Measurements from ENCODE around the gene AGAP2. TPM values are rescaled to one million over a fixed set of nuclear protein-coding genes. Genes with fewer than 3 reads are reported as not detected.

AGAP2 gene
- total RNA-seq, 1 donor from 2014 or later: 1.4 TPM

DNA sequence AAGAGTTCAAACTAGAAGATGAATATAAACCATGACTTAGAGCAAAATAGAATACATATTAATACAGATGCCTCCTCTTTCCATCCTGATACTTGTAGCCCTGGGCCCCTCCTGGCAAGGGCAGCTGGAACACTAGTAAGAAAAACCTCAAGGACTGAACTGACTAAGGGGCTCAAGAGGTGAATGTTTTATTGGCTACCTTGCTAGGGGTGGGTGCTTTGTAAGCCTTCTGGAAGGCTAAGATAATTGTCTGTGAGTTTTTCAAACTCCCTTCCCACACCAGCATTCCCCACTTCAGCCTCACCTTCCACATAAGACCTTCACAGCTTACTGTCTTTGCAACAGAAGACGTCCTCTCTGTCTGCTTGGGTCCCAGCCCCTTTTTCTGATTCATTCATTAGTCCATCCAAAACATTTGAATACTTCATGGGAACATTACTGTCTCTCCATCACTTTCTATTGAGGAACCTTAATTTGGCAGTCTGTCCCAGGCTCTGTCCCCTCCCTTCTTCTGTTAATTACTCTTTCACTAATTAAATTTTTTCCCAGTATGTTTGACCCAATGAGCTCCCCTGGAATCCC, 15.3 kb upstream of the AGAP2 start:
- DNase-seq (ENCODE audit: low spot score): no peak

- no peak for DNase-seq (ENCODE audit: low spot score)
Observed at GRCh38 chr12:57752668-57753000, 14.1 kb upstream of the AGAP2 start.

- DNase-seq (ENCODE audit: low spot score): peak; percentile 100
Observed at GRCh38 chr12:57751788-57752667, 13.5 kb upstream of the AGAP2 start, which contains the start of gene CDK4. TSS of gene CDK4 (minus strand) at chr12:57752310. CDS start at chr12:57751717, 593 bp downstream.

DNA sequence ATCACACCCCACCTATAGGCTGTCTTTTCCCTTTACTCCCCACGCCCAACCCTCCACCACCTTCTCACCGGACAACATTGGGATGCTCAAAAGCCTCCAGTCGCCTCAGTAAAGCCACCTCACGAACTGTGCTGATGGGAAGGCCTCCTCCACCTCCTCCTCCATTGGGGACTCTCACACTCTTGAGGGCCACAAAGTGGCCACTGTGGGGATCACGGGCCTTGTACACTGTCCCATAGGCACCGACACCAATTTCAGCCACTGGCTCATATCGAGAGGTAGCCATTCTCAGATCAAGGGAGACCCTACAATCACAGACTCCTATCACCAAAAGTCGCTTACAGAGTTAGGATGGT, 12.9 kb upstream of the AGAP2 start:
- DNase-seq (ENCODE audit: low spot score): no peak

DNA sequence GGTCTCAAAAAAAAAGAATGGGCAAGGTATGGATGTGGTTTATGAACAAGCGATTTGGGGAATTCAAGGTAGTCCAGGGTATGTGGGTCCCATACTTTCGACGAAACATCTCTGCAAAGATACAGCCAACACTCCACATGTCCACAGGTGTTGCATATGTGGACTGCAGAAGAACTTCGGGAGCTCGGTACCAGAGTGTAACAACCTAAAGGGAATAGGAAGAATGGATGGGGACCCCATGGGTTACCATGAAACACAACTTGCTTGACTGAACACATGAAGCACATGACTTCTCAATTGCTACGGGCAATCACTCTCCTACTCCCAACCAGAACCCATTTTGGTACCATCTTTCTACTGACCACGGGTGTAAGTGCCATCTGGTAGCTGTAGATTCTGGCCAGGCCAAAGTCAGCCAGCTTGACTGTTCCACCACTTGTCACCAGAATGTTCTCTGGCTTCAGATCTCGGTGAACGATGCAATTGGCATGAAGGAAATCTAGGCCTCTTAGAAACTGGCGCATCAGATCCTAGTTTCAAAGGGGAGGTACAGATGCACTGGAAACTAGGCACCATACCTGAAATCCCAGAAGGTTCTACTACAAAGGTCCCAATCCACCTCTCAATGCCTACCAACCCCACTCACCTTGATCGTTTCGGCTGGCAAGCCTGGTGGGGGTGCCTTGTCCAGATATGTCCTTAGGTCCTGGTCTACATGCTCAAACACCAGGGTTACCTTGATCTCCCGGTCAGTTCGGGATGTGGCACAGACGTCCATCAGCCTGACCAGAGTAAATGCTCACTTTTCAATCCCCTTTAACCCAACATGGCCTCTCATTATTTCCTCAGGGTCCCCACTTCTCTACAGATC, 12.3 kb upstream of the AGAP2 start:
- DNase-seq (ENCODE audit: low spot score): no peak

DNA sequence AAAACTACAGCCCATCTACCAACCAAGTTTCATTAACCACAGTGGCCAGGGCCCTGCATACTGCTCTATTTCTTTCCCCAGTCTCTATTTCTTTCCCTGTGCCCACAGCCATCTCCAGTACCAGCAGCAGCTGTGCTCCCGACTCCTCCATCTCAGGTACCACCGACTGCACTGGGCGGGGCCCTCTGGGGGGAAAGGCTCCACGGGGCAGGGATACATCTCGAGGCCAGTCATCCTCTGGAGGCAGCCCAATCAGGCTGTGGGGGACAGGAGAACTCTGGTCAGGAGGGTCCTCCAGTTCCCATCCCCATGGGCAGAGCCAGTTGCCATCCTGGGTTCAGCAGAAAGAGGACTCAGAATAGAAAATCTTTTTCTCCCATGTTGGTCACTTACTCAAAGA, 10.5 kb upstream of the AGAP2 start:
- DNase-seq (ENCODE audit: low spot score): no peak

GRCh38 chr12:57746025-57746424, 7.5 kb upstream of the AGAP2 start:
- no peak for DNase-seq (ENCODE audit: low spot score)

DNA sequence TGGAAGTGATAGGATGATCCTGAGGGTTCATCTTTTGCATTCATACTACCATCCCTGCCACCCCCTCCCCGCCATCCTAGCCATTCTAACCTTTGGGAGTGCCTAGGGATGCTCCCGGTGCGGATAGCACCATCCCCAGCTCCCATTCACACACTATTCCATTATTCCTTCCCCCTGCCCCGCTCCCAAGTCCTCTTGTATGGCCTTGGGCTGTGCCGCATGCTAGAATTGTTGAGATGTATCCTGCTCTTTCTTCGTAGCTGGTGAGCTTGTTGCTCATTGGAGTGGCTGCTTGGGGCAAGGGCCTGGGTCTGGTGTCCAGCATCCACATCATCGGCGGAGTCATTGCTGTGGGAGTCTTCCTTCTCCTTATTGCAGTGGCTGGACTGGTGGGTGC, 6.9 kb upstream of the AGAP2 start:
- DNase-seq (ENCODE audit: low spot score): no peak

DNA sequence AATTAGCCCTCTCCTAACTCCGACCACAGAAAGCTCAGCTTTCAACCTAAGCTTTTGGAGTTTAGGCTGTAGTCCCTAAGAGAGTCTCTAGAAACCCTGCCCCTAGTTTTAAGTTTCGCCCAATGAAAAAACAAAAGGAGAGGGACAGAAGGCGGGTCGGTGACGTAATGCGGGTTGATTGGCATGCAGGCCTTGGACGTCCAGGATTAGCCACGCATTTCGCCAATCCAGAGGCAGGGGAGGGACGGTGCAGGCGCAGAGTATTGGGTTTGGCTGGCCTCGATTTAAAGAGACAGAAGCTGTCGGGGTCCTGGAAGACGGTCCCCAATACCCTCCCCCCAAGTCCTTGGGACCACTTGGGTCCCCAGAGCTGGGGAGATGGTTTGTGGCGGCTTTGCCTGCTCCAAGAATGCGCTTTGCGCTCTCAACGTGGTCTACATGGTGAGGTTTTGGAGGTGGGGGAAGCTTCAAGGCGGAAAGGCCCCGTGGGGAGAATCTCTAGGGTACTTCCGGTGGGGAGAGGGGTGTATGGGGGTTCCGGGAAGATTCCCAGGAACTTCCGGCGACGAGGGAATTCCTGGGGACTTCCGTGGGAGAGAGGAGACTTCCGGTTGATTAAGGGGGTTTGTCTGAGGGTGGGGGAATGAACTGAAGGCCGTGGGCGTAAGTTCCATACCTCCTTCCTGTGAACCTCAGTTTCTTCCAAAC, 6.4 kb upstream of the AGAP2 start, which contains the start of gene TSPAN31:
TSS of gene TSPAN31 (plus strand) at position 263 of the 708 bp plus-strand sequence. CDS start at position 379, 116 bp downstream.
- DNase-seq (ENCODE audit: low spot score): peak; percentile 99

DNA sequence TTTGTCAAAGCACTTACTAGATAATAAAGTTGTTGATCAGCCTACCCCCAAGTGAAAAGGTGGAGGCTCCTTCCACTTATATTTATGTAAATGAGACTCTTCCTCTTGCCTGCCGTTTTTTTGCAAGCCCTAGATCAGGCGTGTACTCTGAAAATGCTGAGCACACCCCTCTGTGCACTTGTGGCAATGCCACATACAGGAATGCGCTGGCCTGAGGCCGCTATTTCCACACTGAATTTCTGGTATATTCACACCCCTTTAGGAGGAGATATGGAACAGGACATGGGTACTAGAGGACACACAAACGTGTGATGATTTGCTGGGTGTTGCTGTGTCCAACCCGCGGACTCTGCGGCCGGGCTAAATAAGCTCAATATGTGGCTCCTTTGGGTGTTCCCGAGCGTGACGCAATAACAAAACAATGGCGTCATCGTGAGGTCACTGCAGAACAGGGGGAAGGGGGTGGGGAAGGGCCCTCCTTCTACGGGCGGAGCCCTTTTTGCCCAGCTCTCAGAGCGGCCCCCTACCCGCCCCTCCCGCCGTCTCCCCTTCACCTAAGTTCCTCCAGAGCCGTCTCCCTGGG, 5.7 kb upstream of the AGAP2 start:
- no peak for DNase-seq (ENCODE audit: low spot score)

- DNase-seq (ENCODE audit: low spot score): no peak
Observed at GRCh38 chr12:57743769-57744168, 5.2 kb upstream of the AGAP2 start.

- no peak for DNase-seq (ENCODE audit: low spot score)
Observed at GRCh38 chr12:57741844-57742738, 3.5 kb upstream of the AGAP2 start.

DNA sequence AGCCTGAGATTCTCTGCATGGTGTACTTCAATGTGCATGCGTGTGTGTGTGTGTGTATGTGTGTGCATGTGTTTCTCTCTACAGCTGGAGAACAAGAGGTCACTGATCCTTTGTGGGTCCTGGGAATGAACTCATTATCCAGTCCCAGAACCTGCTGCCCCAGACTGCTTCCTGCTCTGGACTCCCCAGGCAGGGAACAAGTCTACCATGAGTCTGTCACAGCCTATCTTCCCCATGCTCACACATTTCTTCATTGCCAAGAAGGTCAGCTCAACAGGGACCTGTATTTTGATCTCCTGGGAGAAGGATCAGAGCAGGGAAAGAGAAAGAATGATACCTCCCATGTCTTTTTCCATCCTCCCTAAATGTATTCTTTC, 2.9 kb upstream of the AGAP2 start:
- no peak for DNase-seq (ENCODE audit: low spot score)

DNA sequence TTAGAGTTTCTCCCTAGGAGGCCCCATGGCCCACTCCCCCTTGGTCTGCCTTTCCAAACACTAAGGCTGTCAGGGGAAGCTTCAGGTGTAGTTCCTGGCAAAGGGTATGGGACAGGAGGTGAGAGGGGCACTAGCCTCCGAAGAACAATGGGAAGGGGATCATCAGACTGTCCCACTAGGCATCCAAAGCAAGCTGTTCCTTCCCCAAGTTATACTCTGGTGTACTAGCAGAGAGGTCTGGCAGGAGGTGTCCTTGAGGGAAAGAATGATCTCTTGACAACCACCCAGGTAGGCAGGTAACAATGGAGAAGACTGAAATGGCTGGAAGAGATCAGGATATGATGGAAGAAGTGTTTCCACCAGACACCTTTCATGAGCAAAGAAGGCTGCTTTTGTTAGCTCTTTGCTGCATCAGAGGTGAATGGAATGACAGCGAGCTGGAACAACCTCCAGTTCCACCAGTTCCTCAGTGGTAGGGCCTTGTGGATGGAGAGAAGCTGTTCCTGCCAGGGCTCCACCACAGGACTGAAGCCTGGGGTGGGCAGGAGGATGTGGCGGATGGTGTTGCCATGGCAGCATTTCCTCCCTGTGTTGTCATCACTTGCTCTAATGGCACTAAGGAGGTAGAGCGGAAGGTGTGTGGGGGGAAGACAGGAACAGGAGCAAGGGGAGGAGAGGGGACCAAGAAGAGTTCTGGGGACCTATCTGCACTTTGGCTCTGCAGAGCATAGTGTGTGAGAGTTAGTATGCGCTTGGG, 2.3 kb upstream of the AGAP2 start:
- no peak for DNase-seq (ENCODE audit: low spot score)

DNA sequence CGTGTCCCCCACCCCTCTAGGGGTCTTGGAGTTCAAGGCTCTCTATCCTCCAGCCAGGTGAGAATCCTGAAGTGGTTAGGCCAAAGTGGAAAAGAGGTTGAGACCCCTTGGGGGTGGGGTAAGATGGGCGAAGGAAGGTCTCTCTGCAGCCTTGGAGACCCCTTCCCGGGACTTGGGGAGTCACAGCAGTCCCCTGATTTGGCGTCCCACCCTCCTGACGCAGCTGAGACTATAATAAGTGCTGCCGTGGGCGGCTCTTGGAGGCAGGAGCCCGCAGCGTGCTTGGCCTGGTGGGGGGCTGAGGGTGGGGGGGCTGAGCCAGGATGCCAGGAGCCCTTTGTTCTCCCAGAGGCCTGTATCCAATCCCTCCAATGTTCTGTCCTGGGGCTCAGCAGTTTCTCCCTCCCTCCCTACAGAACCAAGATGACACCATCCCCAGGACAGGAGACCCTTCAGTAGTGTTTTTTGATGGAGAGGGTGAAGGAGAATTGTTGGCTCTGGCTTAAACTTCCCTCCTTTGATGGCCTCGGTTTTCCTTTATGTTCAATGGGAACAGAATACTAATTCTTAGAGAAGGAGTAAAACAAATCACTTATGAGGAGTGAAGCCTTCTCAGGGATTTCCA, 1.5 kb upstream of the AGAP2 start:
- DNase-seq (ENCODE audit: low spot score): no peak

GRCh38 chr12:57739387-57739786, 845 bp upstream of the AGAP2 start:
- no peak for DNase-seq (ENCODE audit: low spot score)

DNA sequence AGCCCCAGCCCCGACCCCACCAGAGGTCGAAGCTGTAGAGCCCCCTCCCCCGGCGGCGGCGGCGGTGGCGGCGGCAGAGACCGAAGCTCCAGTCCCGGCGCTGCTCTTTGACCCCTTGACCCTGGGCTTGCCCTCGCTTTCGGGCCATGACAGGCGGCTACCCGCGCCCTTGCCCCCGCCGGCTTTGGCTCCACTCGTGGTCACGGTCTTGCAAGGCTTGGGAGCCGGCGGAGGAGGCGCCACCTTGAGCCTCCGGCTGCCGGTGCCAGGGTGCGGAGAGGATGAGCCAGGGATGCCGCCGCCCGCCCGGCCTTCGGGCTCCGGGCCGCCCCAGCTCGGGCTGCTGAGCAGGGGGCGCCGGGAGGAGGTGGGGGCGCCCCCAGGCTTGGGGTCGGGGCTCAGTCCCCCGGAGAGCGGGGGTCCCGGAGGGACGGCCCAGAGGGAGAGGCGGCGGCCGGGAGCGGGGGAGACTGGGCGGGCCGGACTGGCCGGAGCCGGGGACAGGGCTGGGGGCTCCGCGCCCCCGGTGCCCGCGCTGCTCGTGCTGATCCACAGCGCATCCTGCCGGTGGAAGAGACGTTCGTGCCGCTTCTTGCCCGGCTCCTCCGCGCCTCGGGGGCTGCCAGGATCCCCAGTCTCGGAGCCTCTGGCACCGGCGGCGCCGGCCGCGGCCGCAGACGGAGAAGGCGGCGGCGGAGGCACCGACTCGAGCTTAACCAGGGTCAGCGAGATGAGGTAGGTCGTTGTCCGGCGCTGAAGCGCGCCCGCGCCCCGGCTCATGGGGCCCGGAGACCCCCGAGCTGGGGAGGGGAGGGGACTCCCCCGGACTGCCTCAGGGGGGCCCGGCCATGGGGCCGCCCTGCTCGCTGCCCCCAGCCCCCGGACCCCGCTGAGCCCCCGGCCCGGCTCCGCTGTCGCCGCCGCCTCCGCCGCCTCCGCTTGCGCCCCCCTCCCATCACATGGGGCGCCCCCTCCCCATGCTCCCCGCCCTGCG, 778 bp downstream of the AGAP2 start:
- DNase-seq (ENCODE audit: low spot score): no peak

Data from umbilical cord (tissue), 2 donors.